B cell (primary cell): Measurements from ENCODE around the gene FABP6.

Experiments used
- EZH2 ChIP-seq: IDR thresholded peaks from 2 replicates; pipeline ENCODE4 v1.6.1; 2012; ENCODE audit warnings: borderline replicate concordance, low read depth, mild to moderate bottlenecking, moderate library complexity, low read length; ENCODE audit not compliant: insufficient read depth, poor library complexity, severe bottlenecking
- TF ChIP-seq, protein P1 (sequence below): fragments of 200-600 bp; IDR thresholded peaks from one replicate; pipeline ENCODE4 v1.8.0; 2022; ENCODE audit warnings: antibody characterized with exemption, mild to moderate bottlenecking

DNA sequence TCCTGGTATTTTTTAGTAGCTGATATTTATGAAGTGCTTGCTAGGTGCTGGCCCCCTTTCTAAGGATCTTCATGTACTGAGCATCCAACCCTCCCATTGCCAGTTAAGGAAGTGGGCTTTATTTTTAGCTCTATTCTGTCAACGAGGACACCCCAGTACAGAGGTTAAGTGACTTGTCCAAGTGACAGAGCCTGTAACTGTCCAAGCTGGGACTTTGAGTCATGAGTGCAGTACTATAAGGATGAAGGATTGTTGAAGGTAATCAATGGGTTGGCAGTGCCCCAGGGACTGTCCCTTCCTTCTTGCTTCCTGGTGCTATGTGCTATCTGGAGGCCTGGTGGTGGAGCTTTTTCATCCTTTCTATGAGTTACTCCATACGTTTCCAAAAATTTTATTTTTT, 18.0 kb upstream of the FABP6 start:
- TF ChIP-seq EZH2, result no peak
- TF ChIP-seq, protein P1, sequence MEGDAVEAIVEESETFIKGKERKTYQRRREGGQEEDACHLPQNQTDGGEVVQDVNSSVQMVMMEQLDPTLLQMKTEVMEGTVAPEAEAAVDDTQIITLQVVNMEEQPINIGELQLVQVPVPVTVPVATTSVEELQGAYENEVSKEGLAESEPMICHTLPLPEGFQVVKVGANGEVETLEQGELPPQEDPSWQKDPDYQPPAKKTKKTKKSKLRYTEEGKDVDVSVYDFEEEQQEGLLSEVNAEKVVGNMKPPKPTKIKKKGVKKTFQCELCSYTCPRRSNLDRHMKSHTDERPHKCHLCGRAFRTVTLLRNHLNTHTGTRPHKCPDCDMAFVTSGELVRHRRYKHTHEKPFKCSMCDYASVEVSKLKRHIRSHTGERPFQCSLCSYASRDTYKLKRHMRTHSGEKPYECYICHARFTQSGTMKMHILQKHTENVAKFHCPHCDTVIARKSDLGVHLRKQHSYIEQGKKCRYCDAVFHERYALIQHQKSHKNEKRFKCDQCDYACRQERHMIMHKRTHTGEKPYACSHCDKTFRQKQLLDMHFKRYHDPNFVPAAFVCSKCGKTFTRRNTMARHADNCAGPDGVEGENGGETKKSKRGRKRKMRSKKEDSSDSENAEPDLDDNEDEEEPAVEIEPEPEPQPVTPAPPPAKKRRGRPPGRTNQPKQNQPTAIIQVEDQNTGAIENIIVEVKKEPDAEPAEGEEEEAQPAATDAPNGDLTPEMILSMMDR, result no peak
